ENCODE results near the gene MTNR1B. TPM values are rescaled to one million over a fixed set of nuclear protein-coding genes. Genes with fewer than 3 reads are reported as not detected.

Gene MTNR1B
- total and polyA plus RNA-seq, 2 donors (not counting 1 experiment from before 2014, with no cell fraction given): not detected

DNA sequence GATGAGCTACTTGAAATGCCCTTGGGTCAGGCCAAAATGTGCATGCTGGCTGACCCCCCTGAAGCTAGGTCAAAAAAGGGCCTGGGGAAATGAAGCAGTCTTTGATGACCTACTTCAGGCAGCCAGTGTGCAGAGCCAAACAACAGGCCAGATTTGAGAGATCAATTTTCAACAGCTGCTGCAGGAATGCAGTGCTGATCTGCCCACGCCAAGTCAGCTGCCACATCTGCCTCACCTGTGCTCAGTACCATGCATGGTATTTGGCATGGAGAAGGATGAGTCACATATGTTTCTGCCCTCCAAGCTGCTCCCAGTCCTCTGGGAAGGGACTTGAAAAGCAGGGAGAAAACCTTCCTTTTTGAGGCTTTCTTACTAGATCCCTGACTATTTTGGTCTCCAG lies 35.8 kb downstream of the MTNR1B start:
- H3K79me2 ChIP-seq (ENCODE audit: control insufficient read depth, insufficient read depth, low read length): no peaks in the 10 kb centered on the region
- no peak overlapping the region for H3K27ac ChIP-seq (ENCODE audit: low read length in 2 of 2)
- H4K20me1 ChIP-seq (ENCODE audit: control insufficient read depth, insufficient read depth, low read length, poor library complexity, severe bottlenecking): no peaks in the 10 kb centered on the region
- no peak for ATAC-seq (ENCODE audit: low read depth)
- DNase-seq: no peak
- H3K27me3 ChIP-seq (replicated peaks in 1 of 4; ENCODE audit: control extremely low read depth in 1 of 4, control insufficient read depth in 3 of 4, insufficient read depth in 4 of 4, low read length in 3 of 4): no peaks in the 10 kb centered on the region
- H2AFZ ChIP-seq (ENCODE audit: insufficient read depth, low read depth, low read length, poor library complexity, severe bottlenecking): no peak overlapping the region
- POLR2A ChIA-PET: no interaction called here
- Mint-ChIP-seq H3K27me3 (no peaks in the 10 kb centered on the region), H3K27ac (no peak overlapping the region), H3K4me3 (no peak overlapping the region), H3K9me3 (ENCODE audit: insufficient read depth) (no peaks in the 10 kb centered on the region), H3K4me1 (no peaks in the 10 kb centered on the region)
- no peak overlapping the region for H3K4me2 ChIP-seq (replicated peaks; ENCODE audit: low read depth, low read length, poor library complexity, severe bottlenecking)
- H3K4me3 ChIP-seq (ENCODE audit: control extremely low read depth in 1 of 5, extremely low read depth in 1 of 5, insufficient read depth in 1 of 5, low read depth in 2 of 5, low read length in 4 of 5): no peak overlapping the region
- no peaks in the 10 kb centered on the region for H3K36me3 ChIP-seq (replicated peaks in 1 of 2; ENCODE audit: control extremely low read depth in 1 of 2, control insufficient read depth in 1 of 2, extremely low read depth in 1 of 2, insufficient read depth in 2 of 2, low read length in 1 of 2)
- CTCF ChIA-PET: no interaction called here
- H3K9me3 ChIP-seq (ENCODE audit: control extremely low read depth in 1 of 3, control insufficient read depth in 2 of 3, insufficient read depth in 1 of 3, low read length in 2 of 3): peaks cover 0 to 7% (median 0%) of the 10 kb centered on the region in 3 donors
- 100% methylated on average over 1 of the region's 1 CpG for WGBS (ENCODE audit: insufficient coverage)
- intact Hi-C loops (cut with micrococcal nuclease): no loop called here
- no peaks in the 10 kb centered on the region for H3K4me1 ChIP-seq (ENCODE audit: control insufficient read depth in 2 of 2, insufficient read depth in 2 of 2, low read length in 2 of 2)
- no peak overlapping the region for H3K9ac ChIP-seq (ENCODE audit: low read length)
- TF ChIP-seq, protein P1, sequence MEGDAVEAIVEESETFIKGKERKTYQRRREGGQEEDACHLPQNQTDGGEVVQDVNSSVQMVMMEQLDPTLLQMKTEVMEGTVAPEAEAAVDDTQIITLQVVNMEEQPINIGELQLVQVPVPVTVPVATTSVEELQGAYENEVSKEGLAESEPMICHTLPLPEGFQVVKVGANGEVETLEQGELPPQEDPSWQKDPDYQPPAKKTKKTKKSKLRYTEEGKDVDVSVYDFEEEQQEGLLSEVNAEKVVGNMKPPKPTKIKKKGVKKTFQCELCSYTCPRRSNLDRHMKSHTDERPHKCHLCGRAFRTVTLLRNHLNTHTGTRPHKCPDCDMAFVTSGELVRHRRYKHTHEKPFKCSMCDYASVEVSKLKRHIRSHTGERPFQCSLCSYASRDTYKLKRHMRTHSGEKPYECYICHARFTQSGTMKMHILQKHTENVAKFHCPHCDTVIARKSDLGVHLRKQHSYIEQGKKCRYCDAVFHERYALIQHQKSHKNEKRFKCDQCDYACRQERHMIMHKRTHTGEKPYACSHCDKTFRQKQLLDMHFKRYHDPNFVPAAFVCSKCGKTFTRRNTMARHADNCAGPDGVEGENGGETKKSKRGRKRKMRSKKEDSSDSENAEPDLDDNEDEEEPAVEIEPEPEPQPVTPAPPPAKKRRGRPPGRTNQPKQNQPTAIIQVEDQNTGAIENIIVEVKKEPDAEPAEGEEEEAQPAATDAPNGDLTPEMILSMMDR (IDR thresholded peaks at IDR 0.05): no peak
- TF ChIP-seq EZH2 (IDR thresholded peaks at IDR 0.05; ENCODE audit: borderline replicate concordance, insufficient read depth, low read depth, low read length, poor library complexity, severe bottlenecking): no peak

DNA sequence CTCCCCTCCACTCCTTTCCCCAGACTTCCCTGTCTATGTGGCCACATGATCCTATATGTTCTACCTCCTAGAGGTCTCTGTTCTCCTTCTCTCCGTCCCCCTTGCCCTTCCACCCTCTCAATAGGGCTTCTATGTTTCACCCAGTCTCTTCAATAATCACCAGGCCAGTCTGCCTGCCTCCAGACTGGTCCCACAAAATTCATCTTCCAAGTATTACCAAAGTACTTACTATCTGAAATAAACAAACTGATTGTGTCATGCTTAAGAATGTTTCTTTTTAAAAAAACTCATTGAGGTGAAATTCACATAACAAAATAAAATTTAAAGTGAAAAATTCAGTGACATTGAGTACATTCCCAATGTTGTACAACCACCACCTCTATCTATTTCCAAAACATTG lies 44.2 kb downstream of the MTNR1B start:
- TF ChIP-seq, protein P1 (IDR thresholded peaks at IDR 0.05): no peak
- TF ChIP-seq EZH2 (IDR thresholded peaks at IDR 0.05; ENCODE audit: borderline replicate concordance, insufficient read depth, low read depth, low read length, poor library complexity, severe bottlenecking): no peak
- Histone ChIP-seq H3K4me2 (replicated peaks; ENCODE audit: low read depth, low read length, poor library complexity, severe bottlenecking) (no peak overlapping the region), H3K9me3 (ENCODE audit: control extremely low read depth in 1 of 3, control insufficient read depth in 2 of 3, insufficient read depth in 1 of 3, low read length in 2 of 3) (peaks cover 0 to 10% (median 0%) of the 10 kb centered on the region in 3 donors), H3K4me3 (ENCODE audit: control extremely low read depth in 1 of 5, extremely low read depth in 1 of 5, insufficient read depth in 1 of 5, low read depth in 2 of 5, low read length in 4 of 5) (no peak overlapping the region), H3K4me1 (ENCODE audit: control insufficient read depth in 2 of 2, insufficient read depth in 2 of 2, low read length in 2 of 2) (no peaks in the 10 kb centered on the region), H3K79me2 (ENCODE audit: control insufficient read depth, insufficient read depth, low read length) (no peaks in the 10 kb centered on the region), H4K20me1 (ENCODE audit: control insufficient read depth, insufficient read depth, low read length, poor library complexity, severe bottlenecking) (no peaks in the 10 kb centered on the region), H3K36me3 (replicated peaks in 1 of 2; ENCODE audit: control extremely low read depth in 1 of 2, control insufficient read depth in 1 of 2, extremely low read depth in 1 of 2, insufficient read depth in 2 of 2, low read length in 1 of 2) (no peaks in the 10 kb centered on the region), H3K27ac (ENCODE audit: low read length in 2 of 2) (no peak overlapping the region), H3K27me3 (replicated peaks in 1 of 4; ENCODE audit: control extremely low read depth in 1 of 4, control insufficient read depth in 3 of 4, insufficient read depth in 4 of 4, low read length in 3 of 4) (peaks cover 0 to 2% (median 0%) of the 10 kb centered on the region in 4 experiments), H2AFZ (ENCODE audit: insufficient read depth, low read depth, low read length, poor library complexity, severe bottlenecking) (no peak overlapping the region), H3K9ac (ENCODE audit: low read length) (no peak overlapping the region)
- CTCF ChIA-PET: no interaction called here
- Mint-ChIP-seq H3K27ac (no peak overlapping the region), H3K27me3 (no peaks in the 10 kb centered on the region), H3K4me3 (no peak overlapping the region), H3K4me1 (no peaks in the 10 kb centered on the region), H3K9me3 (ENCODE audit: insufficient read depth) (no peaks in the 10 kb centered on the region)
- POLR2A ChIA-PET: no interaction called here
- intact Hi-C loops (cut with micrococcal nuclease): no loop called here
- no peak for ATAC-seq (ENCODE audit: low read depth)
- 55% methylated on average over 1 of the region's 1 CpG for WGBS (ENCODE audit: insufficient coverage)
- no peak for DNase-seq

Measured in B cell (primary cell).